IMR-90 (cell line): ENCODE results near the gene IGF2R. TPM values are rescaled to one million over a fixed set of nuclear protein-coding genes. Genes with fewer than 3 reads are reported as not detected.

ENCODE experiments used
- ATAC-seq: fragments of 200-7000 bp; cut with Tn5 transposase; 2 replicates; pipeline ENCODE4 v1.9.1; 2020; ENCODE audit warnings: low read depth, mild to moderate bottlenecking, moderate library complexity
- BruUV-seq: library from RNA; stranded (reverse); fragments of 400-500 nt; replicated peaks from 2 replicates; lab custom pipeline; 2021; lab: Mats Ljungman, UMichigan
- CTCF ChIA-PET: fragments of 300-600 bp; formaldehyde crosslinking; extraction: SDS; loops from one replicate; lab custom pipeline; 2021; ENCODE audit warnings: antibody characterized with exemption; lab: Yijun Ruan, JAX
- POLR2A ChIA-PET: fragments of 300-600 bp; sonication (Branson Sonifier 250); formaldehyde crosslinking; loops from one replicate; lab custom pipeline; 2022; ENCODE audit warnings: antibody characterized with exemption; ENCODE audit not compliant: unreplicated experiment; lab: Charles Lee
- DNase-seq: peaks from one replicate; pipeline ENCODE4 v3.0.0; 2013
- H2AFZ ChIP-seq: replicated peaks from 2 replicates; pipeline ENCODE3; 2013; ENCODE audit warnings: low read length, mild to moderate bottlenecking; ENCODE audit not compliant: poor library complexity
- H2AK5ac ChIP-seq: 2 replicates; pipeline ENCODE4 v1.6.1; 2013; ENCODE audit warnings: low read depth, low read length, inconsistent platforms
- H2AK9ac ChIP-seq: replicated peaks from 2 replicates; pipeline ENCODE3; 2013; ENCODE audit warnings: mild to moderate bottlenecking, low read depth, low read length, moderate library complexity; ENCODE audit not compliant: poor library complexity
- H2BK120ac ChIP-seq: 2 replicates; pipeline ENCODE4 v1.6.1; 2013; ENCODE audit warnings: low read depth, low read length, inconsistent platforms
- H2BK15ac ChIP-seq: 3 replicates; pipeline ENCODE4 v1.6.1; 2013; ENCODE audit warnings: low read depth, low read length, inconsistent platforms
- H2BK20ac ChIP-seq: 2 replicates; pipeline ENCODE4 v1.6.1; 2013; ENCODE audit warnings: low read depth, mild to moderate bottlenecking, inconsistent platforms, low read length, moderate library complexity
- H2BK5ac ChIP-seq: 2 replicates; pipeline ENCODE4 v1.6.1; 2013; ENCODE audit warnings: mild to moderate bottlenecking, low read depth, low read length, inconsistent platforms; ENCODE audit not compliant: poor library complexity, severe bottlenecking
- H3K14ac ChIP-seq: replicated peaks from 2 replicates; pipeline ENCODE4 v1.6.1; 2013; ENCODE audit warnings: low read depth, low read length, inconsistent platforms
- H3K18ac ChIP-seq: 2 replicates; pipeline ENCODE4 v1.6.1; 2013; ENCODE audit warnings: low read depth, low read length, control low read depth
- H3K23ac ChIP-seq: 2 replicates; pipeline ENCODE4 v1.6.1; 2013; ENCODE audit warnings: low read depth, low read length, inconsistent platforms
- H3K27ac ChIP-seq: 2 replicates; pipeline ENCODE4 v1.5.1; 2013; ENCODE audit warnings: mild to moderate bottlenecking, control low read depth, low read length; ENCODE audit not compliant: insufficient read depth
- H3K27me3 ChIP-seq: 2 replicates; pipeline ENCODE4 v1.6.1; 2013; ENCODE audit warnings: low read length; ENCODE audit not compliant: control insufficient read depth, insufficient read depth
- H3K36me3 ChIP-seq: 2 replicates; pipeline ENCODE4 v1.6.1; 2013; ENCODE audit warnings: low read length, mixed read lengths; ENCODE audit not compliant: control insufficient read depth, insufficient read depth
- H3K4ac ChIP-seq: 2 replicates; pipeline ENCODE4 v1.6.1; 2013; ENCODE audit warnings: low read depth, low read length, inconsistent platforms
- H3K4me1 ChIP-seq: 2 replicates; pipeline ENCODE4 v1.6.1; 2013; ENCODE audit warnings: low read length, mixed read lengths; ENCODE audit not compliant: control insufficient read depth, insufficient read depth
- H3K4me2 ChIP-seq: 2 replicates; pipeline ENCODE4 v1.6.1; 2013; ENCODE audit warnings: low read depth, mild to moderate bottlenecking, control low read depth, low read length, moderate library complexity
- H3K4me3 ChIP-seq: 2 replicates; pipeline ENCODE4 v1.5.1; 2013; ENCODE audit warnings: low read depth, mild to moderate bottlenecking, control low read depth, low read length, moderate library complexity; ENCODE audit not compliant: insufficient read depth
- H3K56ac ChIP-seq: 2 replicates; pipeline ENCODE4 v1.6.1; 2013; ENCODE audit warnings: low read length, inconsistent platforms; ENCODE audit not compliant: insufficient read depth; ENCODE audit errors: extremely low read depth
- H3K79me1 ChIP-seq, 2 experiments: 2 replicates each; pipeline ENCODE4 v1.6.1; 2013; ENCODE audit warnings: low read length in 2 of 2, inconsistent platforms in 1 of 2, low read depth in 1 of 2
- H3K9ac ChIP-seq: 2 replicates; pipeline ENCODE4 v1.6.1; 2013; ENCODE audit warnings: low read depth, low read length, control low read depth
- H3K9me1 ChIP-seq: 2 replicates; pipeline ENCODE4 v1.6.1; 2013; ENCODE audit warnings: low read length, inconsistent platforms; ENCODE audit not compliant: insufficient read depth
- H3K9me3 ChIP-seq: 2 replicates; pipeline ENCODE4 v1.6.1; 2013; ENCODE audit warnings: low read length; ENCODE audit not compliant: control insufficient read depth, insufficient read depth
- H4K20me1 ChIP-seq: 2 replicates; pipeline ENCODE4 v1.6.1; 2013; ENCODE audit warnings: low read length, inconsistent platforms; ENCODE audit not compliant: insufficient read depth
- H4K5ac ChIP-seq: 2 replicates; pipeline ENCODE4 v1.6.1; 2013; ENCODE audit warnings: mild to moderate bottlenecking, low read depth, low read length, control low read depth
- H4K8ac ChIP-seq, 2 experiments: 2 replicates each; pipeline ENCODE4 v1.6.1; 2013; ENCODE audit warnings: low read depth in 2 of 2, low read length in 2 of 2, control low read depth in 1 of 2, inconsistent platforms in 1 of 2
- H4K91ac ChIP-seq: 2 replicates; pipeline ENCODE4 v1.6.1; 2013; ENCODE audit warnings: low read depth, low read length, inconsistent platforms; ENCODE audit not compliant: insufficient read depth
- BHLHE40 ChIP-seq: fragments of 150-350 bp; IDR thresholded peaks from 2 replicates; pipeline ENCODE4 v1.6.1; 2016; ENCODE audit warnings: mild to moderate bottlenecking, low read depth, low read length
- CEBPB ChIP-seq: IDR thresholded peaks from 2 replicates; pipeline ENCODE4 v1.6.1; 2012; ENCODE audit warnings: low read depth, low read length, improper control_type of control experiment
- CHD1 ChIP-seq: IDR thresholded peaks from 2 replicates; pipeline ENCODE4 v1.6.1; 2012; ENCODE audit warnings: low read depth, low read length, improper control_type of control experiment
- CTCF ChIP-seq: conservative IDR thresholded peaks from 2 replicates; pipeline ENCODE4 v1.5.1; 2012; ENCODE audit warnings: mild to moderate bottlenecking, low read depth, low read length, improper control_type of control experiment
- FOS ChIP-seq: fragments of 150-350 bp; IDR thresholded peaks from 2 replicates; pipeline ENCODE4 v1.6.1; 2016; ENCODE audit warnings: low read depth, low read length
- MAFK ChIP-seq: IDR thresholded peaks from 2 replicates; pipeline ENCODE4 v1.6.1; 2012; ENCODE audit warnings: low read depth, low read length, improper control_type of control experiment
- MAZ ChIP-seq: IDR thresholded peaks from 2 replicates; pipeline ENCODE4 v1.6.1; 2012; ENCODE audit warnings: low read depth, mild to moderate bottlenecking, low read length, improper control_type of control experiment, moderate library complexity, borderline replicate concordance
- MXI1 ChIP-seq: IDR thresholded peaks from 2 replicates; pipeline ENCODE4 v1.6.1; 2012; ENCODE audit warnings: low read depth, mild to moderate bottlenecking, low read length, moderate library complexity, borderline replicate concordance
- NFE2L2 ChIP-seq: fragments of 150-350 bp; IDR thresholded peaks from 2 replicates; pipeline ENCODE4 v1.6.1; 2016; ENCODE audit warnings: low read depth, mild to moderate bottlenecking, low read length
- POLR2A ChIP-seq: IDR thresholded peaks from 2 replicates; pipeline ENCODE4 v1.6.1; 2012; ENCODE audit warnings: mild to moderate bottlenecking, low read depth, low read length
- RCOR1 ChIP-seq: IDR thresholded peaks from 2 replicates; pipeline ENCODE4 v1.6.1; 2012; ENCODE audit warnings: mild to moderate bottlenecking, low read length, improper control_type of control experiment; ENCODE audit not compliant: insufficient replicate concordance
- RFX5 ChIP-seq: IDR thresholded peaks from 2 replicates; pipeline ENCODE4 v1.8.0; 2012; ENCODE audit warnings: low read depth, mild to moderate bottlenecking, low read length, moderate library complexity
- SMC3 ChIP-seq: fragments of 150-350 bp; IDR thresholded peaks from 2 replicates; pipeline ENCODE4 v1.6.1; 2016; ENCODE audit warnings: low read depth, mild to moderate bottlenecking, antibody characterized with exemption, low read length, moderate library complexity
- USF2 ChIP-seq: fragments of 150-350 bp; IDR thresholded peaks from 2 replicates; pipeline ENCODE4 v1.6.1; 2017; ENCODE audit warnings: mild to moderate bottlenecking, antibody characterized with exemption, low read length, low read depth
- WGBS, 2 experiments: methylation state at CpG; one replicate each; pipeline versions ENCODE4 v1.1.5 to v1.1.7; 2013; ENCODE audit warnings: missing lambda C conversion rate in 2 of 2; ENCODE audit not compliant: insufficient read length in 1 of 2; ENCODE audit errors: extremely low coverage in 2 of 2; 5-methylcytosine and 5-hydroxymethylcytosine counted together
- dilution Hi-C: fragments of 300-500 bp; cut with HindIII; formaldehyde crosslinking; loops from one replicate; pipeline ENCODE4 v1.14.3; 2018; ENCODE audit warnings: low sequenced_read_pairs; ENCODE audit not compliant: unreplicated experiment
- in situ Hi-C: fragments of 300-500 bp; cut with MboI; formaldehyde crosslinking; loops from 3 replicates; pipeline ENCODE4 v1.14.3; 2019; ENCODE audit warnings: low sequenced_read_pairs, inconsistent platforms, mixed read lengths
- intact Hi-C: fragments of 100-400 bp; cut with micrococcal nuclease; formaldehyde crosslinking; loops from 2 replicates; pipeline ENCODE4 v1.10.0; 2022
- polyA plus RNA-seq, 3 experiments: library from polyadenylated mRNA; depleted of rRNA; stranded (reverse); fragments of >200 nt; gene quantifications; 2 replicates each; pipeline ENCODE4 v1.2.3, GENCODE V29; 2012; ENCODE audit warnings: low replicate concordance in 1 of 3
- total RNA-seq: library from RNA; depleted of rRNA; stranded (reverse); fragments of >200 nt; gene quantifications from 2 replicates; pipeline ENCODE4 v1.2.3, GENCODE V29; 2012
- TF ChIP-seq, protein P1 (sequence below): fragments of 150-350 bp; IDR thresholded peaks from 2 replicates; pipeline ENCODE4 v1.6.1; 2016; ENCODE audit warnings: low read depth, mild to moderate bottlenecking, low read length, moderate library complexity, borderline replicate concordance

The IGF2R gene
- total and polyA plus RNA-seq, 2 of the 4 experiments (the other 2 are of a cell fraction): 33.2 to 41.4 TPM

DNA sequence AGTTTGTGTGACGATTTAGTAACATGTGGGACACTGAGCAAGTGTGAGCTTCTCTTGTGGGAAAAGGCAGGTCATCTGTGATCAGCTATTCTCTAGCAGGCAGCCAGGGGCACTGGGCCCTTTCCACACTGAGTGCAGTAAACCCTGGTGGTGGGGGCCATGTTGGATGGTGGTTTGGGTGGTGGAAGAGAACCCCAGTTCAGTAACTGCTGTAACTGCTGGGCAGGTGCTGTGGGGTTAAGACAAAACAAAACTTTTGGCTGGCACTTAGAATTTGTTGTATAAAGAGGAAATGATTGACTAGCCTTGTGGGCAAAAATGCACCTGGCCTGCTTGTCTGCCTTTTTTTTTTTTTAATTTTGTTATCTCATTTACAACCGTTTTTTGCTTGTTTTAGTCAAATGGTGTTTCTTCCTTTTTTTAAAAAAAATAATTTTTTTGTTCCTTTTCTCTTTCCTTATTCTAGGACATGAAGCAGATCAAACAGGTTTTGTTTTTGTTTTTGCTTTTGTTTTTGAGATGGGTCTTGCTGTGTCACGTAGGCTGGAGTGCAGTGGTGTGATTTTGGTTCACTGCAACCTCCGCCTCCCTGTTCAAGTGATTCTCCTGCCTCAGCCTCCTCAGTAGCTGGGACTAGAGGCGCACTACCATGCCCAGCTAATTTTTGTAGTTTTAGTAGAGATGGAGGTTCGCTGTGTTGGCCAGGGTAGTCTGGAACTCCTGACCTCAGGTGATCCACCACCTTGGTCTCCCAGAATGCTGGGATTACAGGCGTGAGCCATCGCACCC, 59.8 kb downstream of the IGF2R start:
- peaks cover 51% of the 10 kb centered on the region for H3K36me3 ChIP-seq
- no peak overlapping the region for H4K91ac ChIP-seq
- no peak overlapping the region for H2AK9ac ChIP-seq
- H2AFZ ChIP-seq: no peak overlapping the region
- no peak overlapping the region for H3K27ac ChIP-seq
- dilution Hi-C loops: no loop called here
- H4K20me1 ChIP-seq: peaks cover 4% of the 10 kb centered on the region; the same call in 1 of the 2 replicates
- ChIA-PET POLR2A (no interaction called here), CTCF (interaction anchor here (0.7 kb wide), 1 partner anchor 52 kb away, joined by 3 read pairs; no protein-coding TSS in a partner anchor)
- DNase-seq: no peak
- intact Hi-C loops: no loop called here
- no peak overlapping the region for H3K23ac ChIP-seq
- H3K27me3 ChIP-seq: no peaks in the 10 kb centered on the region
- TF ChIP-seq MAZ (no peak), POLR2A (no peak), CEBPB (no peak), BHLHE40 (no peak), CHD1 (no peak), FOS (no peak), CTCF (no peak), RCOR1 (no peak), NFE2L2 (no peak), MXI1 (no peak), SMC3 (no peak), MAFK (no peak), USF2 (no peak), RFX5 (no peak)
- TF ChIP-seq, protein P1, sequence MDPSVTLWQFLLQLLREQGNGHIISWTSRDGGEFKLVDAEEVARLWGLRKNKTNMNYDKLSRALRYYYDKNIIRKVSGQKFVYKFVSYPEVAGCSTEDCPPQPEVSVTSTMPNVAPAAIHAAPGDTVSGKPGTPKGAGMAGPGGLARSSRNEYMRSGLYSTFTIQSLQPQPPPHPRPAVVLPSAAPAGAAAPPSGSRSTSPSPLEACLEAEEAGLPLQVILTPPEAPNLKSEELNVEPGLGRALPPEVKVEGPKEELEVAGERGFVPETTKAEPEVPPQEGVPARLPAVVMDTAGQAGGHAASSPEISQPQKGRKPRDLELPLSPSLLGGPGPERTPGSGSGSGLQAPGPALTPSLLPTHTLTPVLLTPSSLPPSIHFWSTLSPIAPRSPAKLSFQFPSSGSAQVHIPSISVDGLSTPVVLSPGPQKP: no peak
- no peak overlapping the region for H3K4me3 ChIP-seq
- no peak overlapping the region for H2BK15ac ChIP-seq
- no peak overlapping the region; the same call in 1 of the 2 replicates for H2AK5ac ChIP-seq
- H2BK20ac ChIP-seq: no peak overlapping the region
- BruUV-seq: no TSS peak
- no peak overlapping the region for H3K14ac ChIP-seq
- in situ Hi-C loops: no loop called here
- H3K9me1 ChIP-seq: peaks cover 17% of the 10 kb centered on the region
- H3K9me3 ChIP-seq: no peaks in the 10 kb centered on the region
- peaks cover 6% of the 10 kb centered on the region for H3K4me1 ChIP-seq
- no peak overlapping the region for H3K9ac ChIP-seq
- no peak overlapping the region for H3K18ac ChIP-seq
- no peak overlapping the region for H3K4ac ChIP-seq
- no peak overlapping the region for H3K56ac ChIP-seq
- H3K79me1 ChIP-seq: peaks cover 18 to 30% of the 10 kb centered on the region in 2 experiments
- H2BK5ac ChIP-seq: no peak overlapping the region
- no peak for ATAC-seq
- H3K4me2 ChIP-seq: no peak overlapping the region
- no CpG with 5 or more reads among the region's 8 CpGs for WGBS, 2 experiments
- no peak overlapping the region for H4K5ac ChIP-seq
- H4K8ac ChIP-seq: no peak overlapping the region
- H2BK120ac ChIP-seq: no peak overlapping the region
